GM12872 (cell line): Measurements from ENCODE around the gene ATIC.

Source experiments
- TF ChIP-seq, protein P1 (sequence below): IDR thresholded peaks from 3 replicates; pipeline ENCODE4 v1.5.1; 2011; ENCODE audit warnings: low read depth, mild to moderate bottlenecking, low read length, moderate library complexity; ENCODE audit not compliant: insufficient read depth

Gene ATIC

GRCh38 chr2:215361211-215361875 lies 49.5 kb downstream of the ATIC start:
- TF ChIP-seq, protein P1, sequence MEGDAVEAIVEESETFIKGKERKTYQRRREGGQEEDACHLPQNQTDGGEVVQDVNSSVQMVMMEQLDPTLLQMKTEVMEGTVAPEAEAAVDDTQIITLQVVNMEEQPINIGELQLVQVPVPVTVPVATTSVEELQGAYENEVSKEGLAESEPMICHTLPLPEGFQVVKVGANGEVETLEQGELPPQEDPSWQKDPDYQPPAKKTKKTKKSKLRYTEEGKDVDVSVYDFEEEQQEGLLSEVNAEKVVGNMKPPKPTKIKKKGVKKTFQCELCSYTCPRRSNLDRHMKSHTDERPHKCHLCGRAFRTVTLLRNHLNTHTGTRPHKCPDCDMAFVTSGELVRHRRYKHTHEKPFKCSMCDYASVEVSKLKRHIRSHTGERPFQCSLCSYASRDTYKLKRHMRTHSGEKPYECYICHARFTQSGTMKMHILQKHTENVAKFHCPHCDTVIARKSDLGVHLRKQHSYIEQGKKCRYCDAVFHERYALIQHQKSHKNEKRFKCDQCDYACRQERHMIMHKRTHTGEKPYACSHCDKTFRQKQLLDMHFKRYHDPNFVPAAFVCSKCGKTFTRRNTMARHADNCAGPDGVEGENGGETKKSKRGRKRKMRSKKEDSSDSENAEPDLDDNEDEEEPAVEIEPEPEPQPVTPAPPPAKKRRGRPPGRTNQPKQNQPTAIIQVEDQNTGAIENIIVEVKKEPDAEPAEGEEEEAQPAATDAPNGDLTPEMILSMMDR = no peak

DNA sequence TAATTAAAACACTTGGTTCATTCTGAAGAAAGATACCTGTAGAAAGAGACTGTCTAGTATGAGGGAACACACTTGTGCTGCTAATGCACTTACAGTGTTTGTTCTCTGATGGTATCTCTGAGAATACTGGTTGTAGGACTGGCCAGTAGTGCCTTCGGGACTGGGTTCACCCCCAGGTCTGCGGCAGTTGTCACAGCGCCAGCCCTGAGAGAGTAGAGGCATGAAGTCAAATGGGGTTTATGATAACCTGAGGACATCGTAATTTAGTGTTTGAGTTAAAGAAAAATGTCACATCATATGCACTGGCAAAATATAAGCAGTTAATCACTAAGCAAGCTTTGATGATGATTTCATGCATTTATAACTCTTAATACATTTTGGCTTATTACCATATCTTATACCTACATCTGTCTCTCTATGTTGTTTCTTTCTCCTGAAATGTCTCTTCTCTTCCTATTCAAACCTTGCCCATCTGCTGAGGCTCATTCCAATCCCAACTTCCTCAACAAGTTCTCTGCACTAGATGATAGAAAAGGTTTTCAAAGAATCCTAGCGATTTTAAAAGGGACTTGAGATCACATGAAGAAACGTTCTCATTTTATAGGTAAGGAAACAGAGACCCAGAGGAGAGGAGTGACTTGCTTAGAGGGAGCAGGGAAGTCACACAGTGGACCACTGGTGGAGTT lies 50.2 kb downstream of the ATIC start:
- TF ChIP-seq, protein P1 = no peak

GRCh38 chr2:215362562-215362904 lies 50.7 kb downstream of the ATIC start:
- TF ChIP-seq, protein P1 = no peak

DNA sequence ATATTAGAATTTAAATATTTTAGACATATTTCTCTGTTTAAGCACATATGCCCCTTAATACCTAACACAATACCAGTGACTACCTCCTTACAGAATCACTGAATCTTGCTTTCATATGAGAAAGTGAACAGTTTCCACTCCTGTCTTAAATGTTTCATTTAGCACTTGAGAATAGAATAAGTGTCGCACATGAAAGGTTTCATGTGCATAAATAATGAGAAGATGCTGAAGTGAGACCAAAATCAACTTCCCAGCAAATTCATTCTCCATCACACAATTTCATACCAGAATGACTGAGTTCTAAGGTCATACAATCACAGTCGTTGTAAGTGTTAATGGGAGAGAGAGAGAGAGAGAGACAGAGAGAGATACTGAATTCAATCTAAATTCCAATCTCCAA lies 51.2 kb downstream of the ATIC start:
- TF ChIP-seq, protein P1 = no peak

DNA sequence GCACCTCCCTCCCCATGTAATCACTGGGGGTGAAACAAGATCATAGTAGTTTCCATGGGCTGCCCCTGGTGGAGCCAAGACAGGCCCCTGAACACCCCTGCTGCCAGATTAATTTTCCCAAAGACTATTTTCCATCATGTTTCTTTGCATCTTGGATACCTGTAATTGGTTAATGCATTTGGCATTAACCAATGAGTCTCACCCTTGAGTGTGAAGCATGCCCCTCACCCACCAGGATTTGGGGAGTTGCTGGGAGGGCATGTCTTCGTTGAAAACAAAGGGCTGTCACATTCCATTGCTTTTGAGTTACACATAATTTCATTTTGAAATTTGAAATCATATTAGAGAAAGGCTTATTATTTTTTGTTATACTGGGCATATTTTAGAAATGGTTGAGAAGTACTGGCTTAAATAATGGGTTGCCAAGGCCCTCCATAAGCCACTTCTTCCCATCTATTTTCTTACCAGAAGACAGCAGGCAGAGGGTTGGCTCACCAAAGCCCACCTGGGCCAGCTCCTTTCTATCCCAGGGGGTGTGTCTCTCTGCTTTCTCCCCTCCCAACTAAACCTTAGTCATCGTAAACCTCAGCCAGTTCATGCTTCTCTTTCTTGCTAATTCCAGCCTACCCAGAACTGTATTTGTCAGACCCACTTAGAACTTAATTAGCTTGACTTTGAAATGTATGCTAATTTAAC lies 51.8 kb downstream of the ATIC start:
- TF ChIP-seq, protein P1 = no peak

DNA sequence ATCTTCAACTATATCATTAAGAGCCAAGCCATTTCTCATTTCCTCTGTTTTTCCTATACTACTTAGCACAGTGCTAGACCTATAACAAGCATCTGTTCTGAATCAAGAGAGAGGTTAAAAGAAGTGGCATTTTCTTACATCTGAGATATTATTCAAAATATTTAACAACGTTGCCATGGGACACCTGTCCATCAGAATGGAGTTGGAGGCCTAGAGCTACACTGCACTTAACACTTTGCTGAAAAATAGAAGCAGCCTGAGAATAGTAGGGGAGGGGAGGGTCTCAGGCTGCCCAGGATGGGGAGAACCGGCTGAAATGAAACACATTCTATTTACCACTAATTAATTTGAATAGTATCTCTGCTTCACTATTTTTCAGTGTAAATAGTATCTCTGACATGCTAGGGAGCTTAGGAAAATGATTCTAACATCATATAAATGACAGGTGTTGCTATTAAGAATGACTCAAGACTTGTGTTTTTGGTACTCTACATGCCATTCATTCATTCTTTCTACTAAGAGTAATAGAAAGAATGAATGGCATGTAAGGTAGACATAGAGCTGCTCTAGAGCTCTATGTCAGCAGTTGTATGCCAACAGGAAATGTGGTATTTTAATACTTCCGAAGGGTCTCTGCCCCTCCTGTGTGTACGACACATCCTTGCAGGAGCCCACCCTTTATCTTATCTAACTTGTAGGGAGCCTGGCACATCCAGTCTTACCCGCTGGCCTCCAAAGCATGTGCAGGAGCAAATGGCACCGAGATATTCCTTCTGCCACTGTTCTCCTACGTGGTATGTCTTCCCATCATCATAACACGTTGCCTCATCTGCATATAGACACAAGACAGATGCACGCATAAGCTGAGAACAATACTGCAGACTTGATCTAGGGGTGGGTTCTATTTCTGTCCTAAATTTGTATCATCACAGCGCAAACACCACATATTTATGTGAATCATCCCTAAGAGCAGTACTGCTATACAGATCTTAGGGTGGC lies 52.6 kb downstream of the ATIC start:
- TF ChIP-seq, protein P1 = no peak
